ENCODE measurements around the gene SEPTIN10. TPM values are rescaled to one million over a fixed set of nuclear protein-coding genes. Genes with fewer than 3 reads are reported as not detected.
A peak's percentile ranks its signal among the peaks of the same experiment; 100 is the strongest.

SEPTIN10 gene
- total and polyA plus RNA-seq, 7 donors = 36.1 to 178 (median 122) TPM

GRCh38 chr2:109554758-109555157 lies 59.0 kb downstream of the SEPTIN10 start:
- no peak for DNase-seq

GRCh38 chr2:109549016-109549590 lies 64.7 kb downstream of the SEPTIN10 start:
- 82% methylated on average over 4 of the region's 4 CpGs for WGBS, 2 donors
- intact Hi-C loops (cut with DNase I) = loop anchor here (5.0 kb wide), 2 partner anchors 43 to 63 kb away; partner anchors contain the start of genes SEPTIN10 and SOWAHC
- Histone ChIP-seq H3K4me1 (peaks cover 0 to 14% (median 0%) of the 10 kb centered on the region in 4 donors), H3K36me3 (peaks cover 0 to 29% (median 2%) of the 10 kb centered on the region in 4 donors), H3K27ac (no peak overlapping the region), H3K27me3 (no peaks in the 10 kb centered on the region), H3K4me3 (no peak overlapping the region), H3K9me3 (no peaks in the 10 kb centered on the region)
- no peak for TF ChIP-seq POLR2A (IDR thresholded peaks at IDR 0.05)
- DNase-seq = no peak

More at GRCh38 chr2:109554758-109555157, 59.0 kb downstream of the SEPTIN10 start:
- Histone ChIP-seq H3K27me3 (no peaks in the 10 kb centered on the region), H3K36me3 (peaks cover 0 to 27% (median 2%) of the 10 kb centered on the region in 4 donors), H3K4me3 (no peak overlapping the region), H3K9me3 (no peaks in the 10 kb centered on the region), H3K4me1 (no peaks in the 10 kb centered on the region), H3K27ac (no peak overlapping the region)
- intact Hi-C loops (cut with DNase I) = no loop called here
- WGBS, 2 donors = 70 to 88% methylated on average over 2 of the region's 2 CpGs
- no peak for TF ChIP-seq POLR2AphosphoS5 (IDR thresholded peaks at IDR 0.05)
- TF ChIP-seq CTCF (IDR thresholded peaks at IDR 0.05) = no peak
- no peak for TF ChIP-seq EP300 (IDR thresholded peaks at IDR 0.05)
- TF ChIP-seq POLR2A (IDR thresholded peaks at IDR 0.05) = no peak

- DNase-seq = no peak
- Histone ChIP-seq H3K36me3 (peaks cover 0 to 20% (median under 1%) of the 10 kb centered on the region in 4 donors), H3K4me1 (peaks cover 0 to 18% (median under 1%) of the 10 kb centered on the region in 4 donors), H3K27ac (no peak overlapping the region), H3K27me3 (no peaks in the 10 kb centered on the region), H3K9me3 (no peaks in the 10 kb centered on the region), H3K4me3 (no peak overlapping the region)
- WGBS, 2 donors = 89 to 91% methylated on average over 2 of the region's 2 CpGs
- intact Hi-C loops (cut with DNase I) = loop anchor here (2.0 to 5.0 kb wide), 4 partner anchors 45 to 186 kb away; partner anchors contain the start of genes SEPTIN10 and SOWAHC
- TF ChIP-seq CTCF (IDR thresholded peaks at IDR 0.05) = no peak
- no peak for TF ChIP-seq POLR2A (IDR thresholded peaks at IDR 0.05)
- no peak for TF ChIP-seq EP300 (IDR thresholded peaks at IDR 0.05)
- no peak for TF ChIP-seq POLR2AphosphoS5 (IDR thresholded peaks at IDR 0.05)
These were observed 66.5 kb downstream of the SEPTIN10 start for GRCh38 chr2:109547280-109547679.

- Histone ChIP-seq H3K27ac (no peak overlapping the region), H3K36me3 (peaks cover 0 to 12% (median 0%) of the 10 kb centered on the region in 4 donors)
- WGBS, 2 donors = 33 to 40% methylated on average over 10 of the region's 10 CpGs
These were observed 67.7 kb downstream of the SEPTIN10 start for GRCh38 chr2:109545828-109546713.

More at GRCh38 chr2:109545828-109546713, 67.7 kb downstream of the SEPTIN10 start:
- Histone ChIP-seq H3K9me3 (no peaks in the 10 kb centered on the region), H3K27me3 (no peaks in the 10 kb centered on the region), H3K4me1 (peaks cover 0 to 27% (median 5%) of the 10 kb centered on the region in 4 donors), H3K4me3 (no peak overlapping the region)
- peak; percentile 84 for DNase-seq
- TF ChIP-seq CTCF (IDR thresholded peaks at IDR 0.05) (peak; percentile 89 to 97 (median 95)), EP300 (IDR thresholded peaks at IDR 0.05) (no peak)
- intact Hi-C loops (cut with DNase I) = loop anchor here (1.0 to 5.0 kb wide), 5 partner anchors 46 to 187 kb away; partner anchors contain the start of genes SEPTIN10 and SOWAHC

All from sigmoid colon (tissue), 7 donors.